A673 (cell line): ENCODE measurements around the gene DMRTA2.

Experiments
- EZH2 ChIP-seq: fragments of 200-600 bp; sonication (generic); IDR thresholded peaks from 2 replicates; pipeline ENCODE4 v1.6.1; 2017; ENCODE audit warnings: borderline replicate concordance, low read depth, mild to moderate bottlenecking, mixed read lengths, antibody characterized with exemption, low read length; ENCODE audit not compliant: poor library complexity, severe bottlenecking
- TF ChIP-seq, protein P1 (sequence below): fragments of 300-800, 200-600 bp; sonication (generic); conservative IDR thresholded peaks from 2 replicates; pipeline ENCODE4 v1.5.1; 2017; ENCODE audit warnings: low read depth, mild to moderate bottlenecking, antibody characterized with exemption, low read length, moderate library complexity, mixed read lengths

DNA sequence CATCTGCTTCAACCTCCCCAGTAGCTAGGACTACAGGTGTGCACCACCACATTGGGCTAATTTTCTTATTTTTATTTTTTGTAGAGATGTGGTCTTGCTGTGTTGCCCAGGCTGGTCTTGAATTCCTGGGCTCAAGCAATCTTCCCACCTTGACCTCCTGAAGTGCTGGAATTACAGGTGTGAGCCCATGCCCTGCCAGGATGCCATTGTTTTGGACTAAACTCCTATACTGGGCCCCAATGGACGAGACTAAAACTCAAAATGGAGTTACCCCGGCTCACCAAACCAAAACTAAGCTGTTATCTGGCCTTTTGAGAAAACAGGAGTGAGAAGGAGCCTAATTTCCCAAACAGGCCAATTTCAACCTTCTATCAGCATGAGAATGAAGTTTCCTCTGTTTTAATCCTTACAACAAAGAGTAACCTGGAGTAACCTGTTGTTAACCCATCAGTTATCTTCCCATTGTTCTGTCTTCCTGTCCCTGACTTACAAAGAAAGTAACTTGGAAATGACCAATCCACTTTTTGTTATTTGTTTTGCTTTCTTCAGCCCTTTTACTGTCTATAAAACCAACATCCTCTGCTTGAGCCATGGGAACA is 29.6 kb downstream of the DMRTA2 start:
- TF ChIP-seq, protein P1, sequence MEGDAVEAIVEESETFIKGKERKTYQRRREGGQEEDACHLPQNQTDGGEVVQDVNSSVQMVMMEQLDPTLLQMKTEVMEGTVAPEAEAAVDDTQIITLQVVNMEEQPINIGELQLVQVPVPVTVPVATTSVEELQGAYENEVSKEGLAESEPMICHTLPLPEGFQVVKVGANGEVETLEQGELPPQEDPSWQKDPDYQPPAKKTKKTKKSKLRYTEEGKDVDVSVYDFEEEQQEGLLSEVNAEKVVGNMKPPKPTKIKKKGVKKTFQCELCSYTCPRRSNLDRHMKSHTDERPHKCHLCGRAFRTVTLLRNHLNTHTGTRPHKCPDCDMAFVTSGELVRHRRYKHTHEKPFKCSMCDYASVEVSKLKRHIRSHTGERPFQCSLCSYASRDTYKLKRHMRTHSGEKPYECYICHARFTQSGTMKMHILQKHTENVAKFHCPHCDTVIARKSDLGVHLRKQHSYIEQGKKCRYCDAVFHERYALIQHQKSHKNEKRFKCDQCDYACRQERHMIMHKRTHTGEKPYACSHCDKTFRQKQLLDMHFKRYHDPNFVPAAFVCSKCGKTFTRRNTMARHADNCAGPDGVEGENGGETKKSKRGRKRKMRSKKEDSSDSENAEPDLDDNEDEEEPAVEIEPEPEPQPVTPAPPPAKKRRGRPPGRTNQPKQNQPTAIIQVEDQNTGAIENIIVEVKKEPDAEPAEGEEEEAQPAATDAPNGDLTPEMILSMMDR = no peak
- no peak for TF ChIP-seq EZH2
